ENCODE measurements around the gene OR6C2. TPM values are rescaled to one million over a fixed set of nuclear protein-coding genes. Genes with fewer than 3 reads are reported as not detected.

OR6C2 gene
- total RNA-seq, 2 donors from 2014 or later = not detected

- no peaks in the 10 kb centered on the region for H3K27me3 ChIP-seq
- peaks cover 13% of the 10 kb centered on the region for H3K4me1 ChIP-seq
- intact Hi-C loops (cut with DNase I) = no loop called here
- no peaks in the 10 kb centered on the region for H3K9me3 ChIP-seq
- H3K36me3 ChIP-seq (replicated peaks in 1 of 2; ENCODE audit: insufficient read depth in 1 of 2, low read depth in 2 of 2) = no peaks in the 10 kb centered on the region
- TF ChIP-seq, protein P1, sequence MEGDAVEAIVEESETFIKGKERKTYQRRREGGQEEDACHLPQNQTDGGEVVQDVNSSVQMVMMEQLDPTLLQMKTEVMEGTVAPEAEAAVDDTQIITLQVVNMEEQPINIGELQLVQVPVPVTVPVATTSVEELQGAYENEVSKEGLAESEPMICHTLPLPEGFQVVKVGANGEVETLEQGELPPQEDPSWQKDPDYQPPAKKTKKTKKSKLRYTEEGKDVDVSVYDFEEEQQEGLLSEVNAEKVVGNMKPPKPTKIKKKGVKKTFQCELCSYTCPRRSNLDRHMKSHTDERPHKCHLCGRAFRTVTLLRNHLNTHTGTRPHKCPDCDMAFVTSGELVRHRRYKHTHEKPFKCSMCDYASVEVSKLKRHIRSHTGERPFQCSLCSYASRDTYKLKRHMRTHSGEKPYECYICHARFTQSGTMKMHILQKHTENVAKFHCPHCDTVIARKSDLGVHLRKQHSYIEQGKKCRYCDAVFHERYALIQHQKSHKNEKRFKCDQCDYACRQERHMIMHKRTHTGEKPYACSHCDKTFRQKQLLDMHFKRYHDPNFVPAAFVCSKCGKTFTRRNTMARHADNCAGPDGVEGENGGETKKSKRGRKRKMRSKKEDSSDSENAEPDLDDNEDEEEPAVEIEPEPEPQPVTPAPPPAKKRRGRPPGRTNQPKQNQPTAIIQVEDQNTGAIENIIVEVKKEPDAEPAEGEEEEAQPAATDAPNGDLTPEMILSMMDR (IDR thresholded peaks at IDR 0.05) = no peak
- TF ChIP-seq POLR2A (IDR thresholded peaks at IDR 0.05) = no peak
- H3K27ac ChIP-seq = no peak overlapping the region
- peak in 1 of 4 donors; percentile 7 for DNase-seq
- 24 to 25% methylated on average over 5 of the region's 5 CpGs for WGBS, 2 donors
- H3K4me3 ChIP-seq = no peak overlapping the region
- ATAC-seq = peak; percentile 63
These were observed 51.6 kb downstream of the OR6C2 start for GRCh38 chr12:55495490-55495889.

DNA sequence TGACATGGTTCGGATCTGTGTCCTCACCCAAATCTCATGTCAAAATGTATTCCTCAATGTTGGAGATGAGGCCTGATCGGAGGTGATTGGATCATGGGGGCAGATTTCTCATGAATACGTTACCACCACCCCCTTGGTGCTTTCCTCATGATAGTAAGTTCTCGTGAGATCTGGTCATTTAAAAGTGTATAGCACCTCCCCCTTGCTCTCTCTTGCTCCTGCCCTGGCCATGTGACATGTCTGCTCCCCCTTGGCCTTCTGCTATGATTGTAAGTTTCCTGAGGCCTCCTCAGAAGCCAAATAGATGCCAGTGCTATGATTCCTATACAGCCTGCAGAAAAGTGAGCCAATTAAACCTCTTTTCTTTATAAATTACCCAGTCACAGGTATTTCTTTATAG lies 55.4 kb downstream of the OR6C2 start:
- Histone ChIP-seq H3K27me3 (no peaks in the 10 kb centered on the region), H3K9me3 (no peaks in the 10 kb centered on the region), H3K4me1 (peaks cover 13% of the 10 kb centered on the region), H3K36me3 (replicated peaks in 1 of 2; ENCODE audit: insufficient read depth in 1 of 2, low read depth in 2 of 2) (no peaks in the 10 kb centered on the region), H3K4me3 (no peak overlapping the region), H3K27ac (peak overlapping the region in 3 of 4 donors; percentile 33 to 55 (median 49))
- 54 to 70% methylated on average over 4 of the region's 4 CpGs for WGBS, 2 donors
- ATAC-seq (no peak), DNase-seq (no peak)
- no peak for TF ChIP-seq POLR2A (IDR thresholded peaks at IDR 0.05)
- TF ChIP-seq, protein P1 (IDR thresholded peaks at IDR 0.05) = no peak
- intact Hi-C loops (cut with DNase I) = no loop called here

DNA sequence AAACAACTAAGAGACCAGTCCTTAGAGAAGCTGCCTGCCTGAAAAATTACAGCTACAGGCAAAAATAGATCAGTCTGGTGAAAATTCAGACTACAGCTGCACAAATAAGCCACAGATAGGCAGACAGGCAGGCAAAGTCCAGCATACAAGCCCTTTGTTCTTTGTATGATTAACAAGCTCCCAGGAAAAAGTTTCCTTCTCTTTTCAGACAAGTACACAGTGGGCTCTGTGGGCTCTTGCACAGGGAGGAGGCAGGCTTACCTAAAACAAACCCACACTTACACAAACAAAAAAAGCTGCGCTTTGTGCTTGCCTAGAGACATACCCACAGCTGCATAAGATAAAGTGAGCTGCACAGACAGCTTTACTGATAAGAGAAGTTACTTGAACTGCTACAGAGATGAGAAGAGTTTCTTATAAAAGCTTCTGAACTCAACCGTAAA lies 56.0 kb downstream of the OR6C2 start:
- TF ChIP-seq, protein P1 (IDR thresholded peaks at IDR 0.05) = no peak
- no peak for TF ChIP-seq POLR2A (IDR thresholded peaks at IDR 0.05)
- 7 to 12% methylated on average over 2 of the region's 2 CpGs for WGBS, 2 donors

GRCh38 chr12:55501601-55502000 lies 57.7 kb downstream of the OR6C2 start:
- ATAC-seq (no peak), DNase-seq (no peak)
- WGBS, 2 donors = 22 to 28% methylated on average over 2 of the region's 2 CpGs
- H3K27me3 ChIP-seq = no peaks in the 10 kb centered on the region
- H3K4me3 ChIP-seq = no peak overlapping the region
- H3K27ac ChIP-seq = no peak overlapping the region
- intact Hi-C loops (cut with DNase I) = no loop called here
- TF ChIP-seq, protein P1 (IDR thresholded peaks at IDR 0.05) = no peak
- no peak for TF ChIP-seq POLR2A (IDR thresholded peaks at IDR 0.05)
- H3K4me1 ChIP-seq = peaks cover 13% of the 10 kb centered on the region
- H3K36me3 ChIP-seq (replicated peaks in 1 of 2; ENCODE audit: insufficient read depth in 1 of 2, low read depth in 2 of 2) = no peaks in the 10 kb centered on the region
- no peaks in the 10 kb centered on the region for H3K9me3 ChIP-seq

More for the DNA sequence above, 56.0 kb downstream of the OR6C2 start:
- H3K27me3 ChIP-seq = no peaks in the 10 kb centered on the region
- peak in 3 of 4 donors; percentile 18 to 49 (median 47) for DNase-seq
- H3K36me3 ChIP-seq (replicated peaks in 1 of 2; ENCODE audit: insufficient read depth in 1 of 2, low read depth in 2 of 2) = no peaks in the 10 kb centered on the region
- H3K27ac ChIP-seq = peak overlapping the region in 3 of 4 donors; percentile 33 to 55 (median 49)
- ATAC-seq = peak; percentile 74
- intact Hi-C loops (cut with DNase I) = no loop called here
- no peak overlapping the region for H3K4me3 ChIP-seq
- peaks cover 13% of the 10 kb centered on the region for H3K4me1 ChIP-seq
- no peaks in the 10 kb centered on the region for H3K9me3 ChIP-seq

Other genes starting within 250 kb of the OR6C2 start
- gene OR10A7, start 223.1 kb upstream of the OR6C2 start, total RNA-seq = not detected
- gene OR6C74, start 199.5 kb upstream of the OR6C2 start, total RNA-seq = not detected
- gene OR6C6, start 147.5 kb upstream of the OR6C2 start, total RNA-seq = not detected
- gene OR6C1, start 129.7 kb upstream of the OR6C2 start, total RNA-seq = not detected
- gene OR6C3, start 113.3 kb upstream of the OR6C2 start, total RNA-seq = not detected
- not detected for gene OR6C75, start 81.1 kb upstream of the OR6C2 start, total RNA-seq
- not detected for gene OR6C65, start 43.5 kb upstream of the OR6C2 start, total RNA-seq
- gene OR6C76, start 17.8 kb upstream of the OR6C2 start, total RNA-seq = not detected
- gene OR6C70, start 26.1 kb downstream of the OR6C2 start, total RNA-seq = not detected
- not detected for gene OR6C68, start 48.3 kb downstream of the OR6C2 start, total RNA-seq
- not detected for gene OR6C4, start 105.5 kb downstream of the OR6C2 start, total RNA-seq
- not detected for gene OR2AP1, start 128.4 kb downstream of the OR6C2 start, total RNA-seq
- gene OR10P1, start 192.8 kb downstream of the OR6C2 start, total RNA-seq = not detected

All from body of pancreas (tissue), 4 donors.